HG03520 (cell line): ENCODE measurements around the gene UST.
A peak's percentile ranks its signal among the peaks of the same experiment; 100 is the strongest.
"Not testable (repeated sequence)": the region's sequence is repeated elsewhere in the genome, so short reads cannot be mapped to it uniquely, and the experiment has no call there.

Experiments used
- ATAC-seq: cut with Tn5 transposase; IDR thresholded peaks from one replicate; pipeline ENCODE4 v1.9.1; 2021; ENCODE audit warnings: mild to moderate bottlenecking, moderate library complexity; ENCODE audit not compliant: unreplicated experiment

UST gene

DNA sequence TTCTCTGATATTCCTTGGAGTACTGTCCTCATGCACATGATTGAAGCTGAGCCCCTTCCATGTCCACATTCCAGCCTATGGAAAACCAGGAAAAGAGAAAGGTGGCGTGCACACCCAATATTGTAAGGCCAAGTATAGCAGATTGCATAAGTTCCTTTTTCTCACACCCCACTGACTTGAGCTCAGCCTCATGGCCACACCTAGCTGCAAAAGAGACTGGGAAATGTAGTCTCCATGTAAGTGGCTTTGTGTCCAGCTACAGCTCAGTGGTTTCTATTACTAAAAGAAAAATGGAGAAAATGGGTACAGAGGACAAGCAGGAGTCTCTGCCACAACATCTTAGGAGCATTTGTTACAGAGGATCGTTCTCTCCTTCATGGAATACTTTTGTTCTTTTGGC is 10.8 kb upstream of the UST start:
- ATAC-seq: no peak

DNA sequence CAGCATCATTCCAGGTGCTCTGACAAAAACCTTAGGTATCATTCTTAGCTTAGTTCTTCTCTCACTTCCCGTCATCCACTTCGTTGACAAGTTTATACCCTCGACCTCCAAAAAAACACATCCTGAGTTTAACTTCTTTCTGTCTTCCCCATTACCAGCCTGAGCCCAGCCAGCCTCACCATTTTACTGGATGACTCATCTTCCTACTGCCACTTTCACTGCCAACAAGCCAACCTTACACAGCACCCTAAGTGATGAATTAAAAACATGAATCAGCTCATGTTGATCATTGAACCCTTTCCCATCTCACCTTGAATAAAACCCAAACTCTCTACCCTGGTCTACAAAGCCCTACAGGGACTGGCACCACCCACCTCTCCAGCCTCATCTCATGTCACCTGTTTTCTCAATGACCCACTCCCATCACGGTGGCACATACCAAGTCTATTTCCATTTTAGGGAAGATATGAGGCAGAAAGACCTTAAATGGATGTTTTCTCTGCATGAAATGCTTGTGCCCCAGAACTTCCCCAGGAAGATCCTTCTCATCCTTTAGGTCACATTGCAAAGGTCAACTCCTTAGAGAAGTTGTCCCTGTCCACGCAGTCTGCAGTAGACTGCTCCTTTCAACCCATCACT is 9.9 kb upstream of the UST start:
- no peak for ATAC-seq

- no peak for ATAC-seq
Measured at GRCh38 chr6:148737806-148738205, 9.0 kb upstream of the UST start.

DNA sequence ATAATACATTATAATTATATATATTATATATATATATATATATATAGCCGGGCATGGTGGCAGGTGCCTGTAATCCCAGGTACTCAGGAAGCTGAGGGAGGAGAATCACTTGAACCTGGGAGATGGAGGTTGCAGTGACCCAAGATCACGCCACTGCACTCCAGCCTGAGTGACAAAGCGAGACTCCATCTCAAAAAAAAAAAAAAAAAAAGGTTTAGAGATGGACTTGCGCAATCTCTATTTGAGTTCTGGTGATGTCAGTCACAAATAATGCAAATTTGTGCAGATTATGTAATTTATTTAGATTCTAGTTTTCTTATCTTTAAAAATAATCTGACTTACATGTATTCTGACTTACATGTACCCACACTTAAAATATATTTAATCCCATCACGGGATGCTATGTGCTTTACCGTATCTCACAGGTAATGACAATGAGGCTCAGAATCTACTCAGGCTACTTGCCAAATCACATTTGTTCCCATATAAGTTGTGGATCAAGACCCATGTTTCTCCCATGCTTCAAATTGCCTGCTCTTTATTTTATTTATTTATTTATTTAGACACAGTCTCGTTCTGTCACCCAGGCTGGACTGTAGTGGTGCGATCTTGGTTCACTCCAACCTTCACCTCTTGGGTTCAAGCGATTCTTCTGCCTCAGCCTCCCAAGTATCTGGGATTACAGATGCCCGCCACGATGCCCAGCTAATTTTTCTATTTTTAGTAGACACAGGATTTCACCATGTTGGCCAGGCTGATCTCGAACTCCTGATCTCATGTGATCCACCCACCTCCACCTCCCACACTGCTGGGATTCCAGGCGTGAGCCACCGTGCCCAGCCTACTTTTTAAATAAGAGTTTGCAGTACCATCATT is 7.6 kb upstream of the UST start:
- no peak for ATAC-seq

GRCh38 chr6:148739822-148740128 is 7.1 kb upstream of the UST start:
- ATAC-seq: no peak

DNA sequence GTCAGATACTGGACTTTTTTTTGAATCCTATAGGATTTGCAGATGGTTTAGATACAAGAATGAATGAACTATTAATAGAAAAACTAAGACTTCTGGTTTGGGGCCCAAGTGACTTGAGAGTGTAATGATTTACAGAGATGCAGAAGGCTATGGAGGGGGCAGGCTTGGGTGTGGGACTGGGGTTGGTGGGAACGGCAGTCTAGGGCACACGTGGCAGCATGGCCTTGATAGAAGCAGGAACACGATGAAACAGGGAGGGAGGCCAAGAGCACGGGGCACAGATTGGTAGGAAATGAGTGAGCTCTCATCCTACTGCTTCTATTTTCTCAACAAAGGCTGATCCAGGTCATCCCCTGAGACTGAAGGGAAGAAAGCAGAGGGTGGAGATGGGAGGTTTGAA is 3.4 kb upstream of the UST start:
- ATAC-seq: no peak

DNA sequence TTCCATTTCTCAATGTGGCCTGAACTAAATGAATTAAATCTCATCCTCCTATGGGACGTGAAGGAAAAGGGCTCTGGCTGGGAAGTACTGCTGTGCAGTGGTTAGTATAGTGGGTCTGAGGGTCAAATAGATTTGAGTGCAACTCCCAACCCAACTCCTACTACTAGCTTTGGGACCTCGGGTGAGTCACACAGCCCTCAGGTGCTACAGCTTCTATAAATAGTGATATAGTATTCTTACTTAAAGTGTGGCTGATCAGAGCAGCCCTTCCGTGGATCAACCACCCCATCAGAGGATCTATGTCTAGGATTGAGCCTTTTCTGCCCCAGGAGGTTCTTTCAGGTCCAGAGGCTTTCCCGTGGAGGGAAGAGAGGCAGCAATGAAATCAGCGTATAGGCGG is 904 bp upstream of the UST start:
- no peak for ATAC-seq

GRCh38 chr6:148747145-148747470 is 278 bp downstream of the UST start:
- no peak for ATAC-seq

DNA sequence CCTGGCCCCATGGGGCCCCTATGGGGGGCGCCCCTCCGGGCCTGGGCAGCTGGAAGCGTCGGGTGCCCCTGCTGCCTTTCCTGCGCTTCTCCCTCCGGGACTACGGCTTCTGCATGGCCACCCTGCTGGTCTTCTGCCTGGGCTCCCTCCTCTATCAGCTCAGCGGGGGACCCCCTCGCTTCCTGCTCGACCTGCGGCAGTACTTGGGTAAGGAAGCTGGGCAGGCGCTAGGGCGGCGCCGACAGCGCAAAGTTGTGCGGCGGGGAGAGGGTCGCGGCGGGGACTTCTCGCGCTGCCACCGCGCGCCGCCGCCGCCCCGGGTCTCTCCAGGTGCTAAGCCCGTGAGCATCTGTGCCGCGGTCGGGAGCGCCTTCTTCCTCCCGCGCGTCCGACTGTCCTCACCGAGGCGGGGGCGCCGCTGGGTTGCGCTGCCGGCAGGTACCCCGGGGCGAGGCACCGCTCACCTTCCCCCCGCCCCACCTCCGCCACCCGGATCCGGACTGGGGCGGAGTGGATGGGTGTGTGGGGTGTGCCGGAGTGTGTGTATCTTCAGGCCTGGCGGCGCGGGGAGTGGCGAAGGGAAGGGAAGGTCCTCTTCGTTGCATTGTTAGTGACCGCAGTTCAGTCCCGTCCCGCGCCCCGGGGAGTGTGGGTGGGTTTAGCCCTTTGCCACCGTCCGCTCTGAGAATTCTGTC is 788 bp downstream of the UST start:
- no peak for ATAC-seq

GRCh38 chr6:148749674-148750073 is 2.8 kb downstream of the UST start:
- ATAC-seq: no peak

DNA sequence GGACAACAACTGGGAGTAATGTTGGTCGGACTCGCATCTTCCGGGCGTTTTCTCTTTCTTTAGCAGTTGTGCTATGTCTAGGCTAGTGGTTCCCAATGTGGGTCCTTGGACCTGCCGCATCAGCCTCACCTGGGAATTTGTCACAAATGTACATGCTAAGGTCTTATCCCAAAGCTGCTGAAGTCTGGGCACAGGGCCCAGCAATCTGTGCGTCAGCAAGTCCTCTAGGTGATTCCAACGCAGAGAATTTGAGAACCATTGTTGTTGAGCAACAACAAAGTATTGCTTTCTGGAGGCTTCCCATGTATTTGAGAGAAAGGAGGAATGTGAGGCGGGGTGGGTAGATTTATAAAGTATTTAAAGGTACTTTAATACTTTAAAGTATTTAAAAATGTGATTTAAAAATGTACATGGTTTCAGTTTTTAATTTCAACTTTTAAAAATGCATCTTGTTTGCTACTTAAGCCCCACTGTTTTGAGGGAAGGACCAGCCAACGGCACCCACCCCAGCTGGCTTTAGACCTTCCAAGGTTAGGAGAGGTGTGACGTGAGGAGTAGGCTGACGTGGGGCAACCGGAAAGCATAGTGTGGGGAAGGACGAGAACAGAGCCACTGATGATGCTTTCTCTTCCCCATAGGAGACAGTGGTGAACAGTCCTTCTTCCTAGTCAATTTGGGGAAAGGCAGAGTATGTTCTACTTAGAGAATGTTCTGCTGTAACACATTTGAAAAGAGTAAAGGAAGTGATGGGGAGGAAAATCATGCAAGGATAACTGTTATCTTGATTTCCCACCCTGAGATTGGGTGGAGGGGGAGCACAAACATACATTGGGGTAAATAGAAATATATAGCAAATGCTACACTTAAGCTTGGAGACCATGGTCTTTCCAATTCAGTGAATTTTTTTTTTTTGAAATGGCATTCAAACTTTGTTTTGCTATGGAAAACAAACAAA is 4.3 kb downstream of the UST start:
- ATAC-seq: no peak

GRCh38 chr6:148751793-148752170 is 5.0 kb downstream of the UST start:
- no peak for ATAC-seq

GRCh38 chr6:148755379-148755778 is 8.5 kb downstream of the UST start:
- not testable (repeated sequence) for ATAC-seq

DNA sequence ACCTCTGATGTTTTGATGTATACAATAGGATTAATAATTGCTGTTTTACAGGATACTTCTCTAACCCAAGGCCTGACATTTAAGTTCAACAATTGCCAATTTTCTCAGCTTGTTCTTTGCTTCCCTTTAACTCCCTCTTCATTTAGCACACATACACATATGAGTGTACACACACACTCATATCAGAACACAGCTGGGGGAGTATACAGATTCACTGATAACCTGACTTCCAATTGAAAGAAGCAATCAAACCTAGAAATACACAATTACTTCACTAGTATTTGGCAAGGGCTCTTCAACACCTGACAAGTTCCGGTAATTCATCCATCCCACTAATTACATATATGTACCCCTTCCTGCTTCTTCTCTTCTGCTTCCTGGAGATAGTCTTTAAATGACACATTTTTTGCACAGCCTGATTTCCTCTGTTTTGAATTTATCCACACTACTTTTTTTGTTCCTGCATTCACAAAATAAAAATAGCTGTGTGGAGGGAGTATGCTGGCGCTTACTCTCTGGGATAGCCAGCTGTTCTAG is 11.2 kb downstream of the UST start:
- peak; percentile 20 for ATAC-seq

- peak; percentile 72 for ATAC-seq
Measured at GRCh38 chr6:148758492-148758891, 11.7 kb downstream of the UST start.

GRCh38 chr6:148760258-148760534 is 13.4 kb downstream of the UST start:
- no peak for ATAC-seq

GRCh38 chr6:148760568-148761526 is 14.0 kb downstream of the UST start:
- peak; percentile 27 for ATAC-seq

- no peak for ATAC-seq
Measured at GRCh38 chr6:148761527-148762011, 14.7 kb downstream of the UST start.

- no peak for ATAC-seq
Measured at GRCh38 chr6:148762231-148762630, 15.4 kb downstream of the UST start.
